ENCODE measurements around the gene RPS4Y2. TPM values are rescaled to one million over a fixed set of nuclear protein-coding genes. Genes with fewer than 3 reads are reported as not detected.

The RPS4Y2 gene
- total and polyA plus RNA-seq, 9 of the 15 experiments (the other 6 are each of a cell fraction or from before 2014, with no cell fraction given), result not detected

GRCh38 chrY:20740609-20741008 is 15.3 kb upstream of the RPS4Y2 start (continued):
- TF ChIP-seq RUNX1 (IDR thresholded peaks at IDR 0.05; ENCODE audit: low read depth) (no peak), ATF7 (IDR thresholded peaks at IDR 0.05) (no peak), FOXK1 (CRISPR knock-in tag; IDR thresholded peaks at IDR 0.05; ENCODE audit: borderline replicate concordance) (no peak), ILF3 (IDR thresholded peaks at IDR 0.05; ENCODE audit: borderline replicate concordance) (no peak)

GRCh38 chrY:20745060-20745459 is 10.8 kb upstream of the RPS4Y2 start:
- H2AFZ ChIP-seq (ENCODE audit: low read depth, low read length), result no peak overlapping the region
- no peaks in the 10 kb centered on the region for H3K27me3 ChIP-seq (ENCODE audit: control insufficient read depth in 2 of 2, insufficient read depth in 2 of 2, low read length in 2 of 2)
- H3K27ac ChIP-seq (ENCODE audit: extremely low read depth, low read depth, low read length), result no peak overlapping the region
- H3K79me2 ChIP-seq (ENCODE audit: control insufficient read depth, insufficient read depth, low read length), result no peaks in the 10 kb centered on the region
- ATAC-seq (no peak), FAIRE-seq (no peak), DNase-seq (ENCODE audit: extremely low read depth in 1 of 4, low spot score in 3 of 4) (no peak)
- no peaks in the 10 kb centered on the region for H3K9me3 ChIP-seq (replicated peaks; ENCODE audit: control insufficient read depth, insufficient read depth, low read depth, low read length)
- H3K9ac ChIP-seq (ENCODE audit: insufficient read depth in 1 of 2, low read depth in 2 of 2, low read length in 2 of 2), result no peak overlapping the region
- H3K4me3 ChIP-seq, result no peak overlapping the region
- no peaks in the 10 kb centered on the region for H3K4me1 ChIP-seq (replicated peaks in 1 of 2; ENCODE audit: control insufficient read depth in 2 of 2, insufficient read depth in 2 of 2, low read length in 2 of 2)
- in situ Hi-C loops (cut with MboI), result no loop called here
- H3K36me3 ChIP-seq (ENCODE audit: control insufficient read depth, insufficient read depth, low read length), result no peaks in the 10 kb centered on the region
- ChIA-PET POLR2A (no interaction called here), CTCF (ENCODE audit: low intra/inter-chr PET ratio) (no interaction called here)
- H4K20me1 ChIP-seq (replicated peaks; ENCODE audit: control insufficient read depth, insufficient read depth, low read length), result no peaks in the 10 kb centered on the region
- BruUV-seq (replicated peaks), result no TSS peak
- intact Hi-C loops (cut with micrococcal nuclease), result no loop called here
- H3K9me1 ChIP-seq (ENCODE audit: control insufficient read depth, insufficient read depth, low read length), result no peaks in the 10 kb centered on the region
- H3K4me2 ChIP-seq (ENCODE audit: insufficient read depth, low read length), result no peak overlapping the region
- WGBS (ENCODE audit: insufficient coverage, low coverage, missing lambda C conversion rate), result no CpG with 5 or more reads among the region's 2 CpGs
- TF ChIP-seq PTBP1 (IDR thresholded peaks at IDR 0.05; ENCODE audit: low read depth, low read length), result no peak
- no peak for TF ChIP-seq NFRKB (IDR thresholded peaks at IDR 0.05; ENCODE audit: low read depth)
- TF ChIP-seq CCAR2 (IDR thresholded peaks at IDR 0.05; ENCODE audit: low read depth, low read length), result no peak
- TF ChIP-seq ZBTB17 (CRISPR knock-in tag; IDR thresholded peaks at IDR 0.05), result no peak
- no peak for TF ChIP-seq ZBTB9 (CRISPR knock-in tag; IDR thresholded peaks at IDR 0.05)
